Activated CD4-positive, alpha-beta T cell treated with anti-CD3 and anti-CD28 coated beads, Interleukin-2, amount 10 ng/mL, durations not matched to agents 7 days and 5 days (primary cell): ENCODE results near the gene CCDC13. TPM values are rescaled to one million over a fixed set of nuclear protein-coding genes. Genes with fewer than 3 reads are reported as not detected.

Source experiments
- CTCF ChIA-PET: fragments of 350-600 bp; sonication (Branson Sonifier 250); formaldehyde crosslinking; loops from one replicate; lab custom pipeline; 2021; ENCODE audit warnings: antibody characterized with exemption; lab: Charles Lee
- POLR2A ChIA-PET: fragments of 350-600 bp; sonication (Branson Sonifier 250); formaldehyde crosslinking; loops from one replicate; lab custom pipeline; 2021; ENCODE audit warnings: antibody characterized with exemption; lab: Charles Lee
- DNase-seq: peaks from one replicate; pipeline ENCODE4 v3.0.0-alpha.2; 2020
- H3K27ac Mint-ChIP-seq: one replicate; pipeline ENCODE4 v1.8.0; 2021; ENCODE audit warnings: mild to moderate bottlenecking, moderate library complexity, mixed read lengths
- H3K27me3 Mint-ChIP-seq: one replicate; pipeline ENCODE4 v1.8.0; 2021; ENCODE audit warnings: mixed read lengths
- H3K36me3 Mint-ChIP-seq: one replicate; pipeline ENCODE4 v1.8.0; 2021; ENCODE audit warnings: low read depth, mixed read lengths
- H3K4me1 Mint-ChIP-seq: one replicate; pipeline ENCODE4 v1.8.0; 2021; ENCODE audit warnings: mixed read lengths
- H3K4me3 Mint-ChIP-seq: one replicate; pipeline ENCODE4 v1.8.0; 2021; ENCODE audit warnings: mild to moderate bottlenecking, moderate library complexity, mixed read lengths
- H3K9me3 Mint-ChIP-seq: one replicate; pipeline ENCODE4 v1.8.0; 2021; ENCODE audit warnings: mixed read lengths
- total RNA-seq, 2 experiments: library from RNA; stranded (reverse); gene quantifications; one replicate each; pipeline ENCODE4 v1.2.3, GENCODE V29; 2021

CCDC13 gene
- total RNA-seq, 2 experiments from 2014 or later = 0.60 to 0.65 TPM

DNA sequence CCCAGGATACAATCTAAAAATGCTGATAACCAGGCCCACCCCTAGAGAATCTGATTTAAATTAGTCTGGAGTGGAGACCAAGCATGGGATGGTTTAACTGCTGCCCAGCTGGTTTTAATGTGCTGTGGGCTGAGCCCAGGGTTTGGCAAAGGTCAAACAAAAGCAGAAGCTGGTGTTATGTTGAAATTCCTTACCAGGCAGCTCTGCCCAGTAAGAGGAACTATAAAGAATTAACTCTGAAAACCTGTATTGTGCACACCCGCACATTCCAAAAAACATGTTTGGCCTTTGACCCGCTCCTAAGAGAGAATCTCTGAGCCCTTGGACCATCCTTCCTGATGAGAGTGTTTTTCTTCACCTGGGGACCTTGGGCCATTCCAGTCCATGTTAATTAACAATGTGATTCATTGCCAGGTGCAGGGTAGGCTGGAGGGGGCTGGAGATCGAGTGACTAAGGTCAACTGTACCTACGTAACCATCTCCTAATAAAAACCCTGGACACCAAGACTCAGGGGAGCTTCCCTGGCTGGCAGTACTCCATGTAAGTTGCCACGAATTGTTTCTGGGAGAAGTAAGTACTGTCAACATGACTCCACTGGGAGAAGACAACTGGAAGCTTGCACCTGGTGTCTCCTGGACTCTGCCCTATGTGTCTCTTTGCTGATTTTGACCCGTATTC is 10.9 kb downstream of the CCDC13 start:
- no peak overlapping the region for H3K4me3 Mint-ChIP-seq
- ChIA-PET CTCF (interaction anchor here (0.8 to 1.3 kb wide), 4 partner anchors 8 to 148 kb away, joined by 3 to 4 read pairs (median 3); no protein-coding TSS in a partner anchor), POLR2A (no interaction called here)
- H3K27ac Mint-ChIP-seq = no peak overlapping the region
- no peaks in the 10 kb centered on the region for H3K36me3 Mint-ChIP-seq
- peaks cover 12% of the 10 kb centered on the region for H3K27me3 Mint-ChIP-seq
- no peak for DNase-seq
- H3K9me3 Mint-ChIP-seq = no peaks in the 10 kb centered on the region
- no peaks in the 10 kb centered on the region for H3K4me1 Mint-ChIP-seq

DNA sequence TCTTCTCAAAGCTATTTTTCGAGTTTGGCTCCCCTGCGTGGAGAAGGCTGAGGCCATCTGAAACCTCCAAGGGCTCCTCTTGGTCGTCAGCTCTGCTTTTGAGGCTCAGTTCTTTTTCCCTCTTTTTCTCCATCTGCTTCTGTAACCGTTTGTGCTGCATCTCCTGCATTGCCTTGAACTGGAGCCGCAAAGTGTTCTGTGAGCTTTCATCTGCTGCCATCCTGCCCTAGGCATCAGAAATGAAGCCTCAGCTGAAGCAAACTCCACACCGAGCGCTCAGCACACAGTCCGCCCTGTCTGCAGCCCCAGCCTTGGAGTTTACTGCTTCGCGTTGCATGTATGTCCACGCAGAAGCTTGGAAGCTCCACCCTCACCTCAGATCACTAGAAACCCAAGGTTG is 14.9 kb downstream of the CCDC13 start:
- H3K27ac Mint-ChIP-seq = no peak overlapping the region
- CTCF ChIA-PET = interaction anchor here (1.1 to 4.0 kb wide), 3 partner anchors 9 to 13 kb away, joined by 3 to 28 read pairs (median 4); no protein-coding TSS in a partner anchor
- no peak for DNase-seq

DNA sequence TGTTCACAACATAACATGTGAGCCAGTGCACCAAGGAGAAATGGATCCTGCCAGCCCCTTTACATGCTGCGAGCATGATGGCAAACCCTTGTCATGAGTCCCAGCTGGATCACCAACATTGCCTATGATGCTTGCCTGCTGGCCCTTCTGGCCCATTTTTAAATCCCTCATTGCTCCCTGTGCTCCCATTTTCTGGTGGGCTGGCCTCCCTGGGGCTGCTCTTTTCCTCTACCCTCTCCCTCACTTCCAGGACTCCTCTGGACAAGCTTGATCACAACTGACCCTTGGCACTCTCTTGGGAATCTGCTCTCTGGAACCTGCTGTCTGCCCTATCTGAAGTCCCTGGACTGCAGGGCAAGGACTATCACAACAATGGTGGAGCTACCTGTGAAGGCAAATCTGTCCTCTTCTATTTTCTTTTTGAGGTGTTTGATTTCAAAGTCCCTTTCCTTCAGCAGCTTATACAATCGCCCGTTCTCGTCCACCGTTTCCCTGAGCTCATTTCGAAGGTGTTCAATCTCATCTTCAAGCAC is 16.3 kb downstream of the CCDC13 start:
- peaks cover 6% of the 10 kb centered on the region for H3K4me1 Mint-ChIP-seq
- peaks cover 9% of the 10 kb centered on the region for H3K27me3 Mint-ChIP-seq
- H3K36me3 Mint-ChIP-seq = no peaks in the 10 kb centered on the region
- no peaks in the 10 kb centered on the region for H3K9me3 Mint-ChIP-seq
- no peak overlapping the region for H3K4me3 Mint-ChIP-seq
- POLR2A ChIA-PET = no interaction called here
- CTCF ChIA-PET = interaction anchor here (0.6 to 4.0 kb wide), 3 partner anchors 10 to 119 kb away, joined by 3 to 28 read pairs (median 3); no protein-coding TSS in a partner anchor
- DNase-seq = no peak
- H3K27ac Mint-ChIP-seq = no peak overlapping the region

More for the DNA sequence above, 14.9 kb downstream of the CCDC13 start:
- Mint-ChIP-seq H3K27me3 (peaks cover 9% of the 10 kb centered on the region), H3K4me1 (peaks cover 6% of the 10 kb centered on the region), H3K9me3 (no peaks in the 10 kb centered on the region), H3K4me3 (no peak overlapping the region), H3K36me3 (no peaks in the 10 kb centered on the region)
- POLR2A ChIA-PET = interaction anchor here (0.6 kb wide), 1 partner anchor 12 kb away, joined by 11 read pairs; no protein-coding TSS in a partner anchor

DNA sequence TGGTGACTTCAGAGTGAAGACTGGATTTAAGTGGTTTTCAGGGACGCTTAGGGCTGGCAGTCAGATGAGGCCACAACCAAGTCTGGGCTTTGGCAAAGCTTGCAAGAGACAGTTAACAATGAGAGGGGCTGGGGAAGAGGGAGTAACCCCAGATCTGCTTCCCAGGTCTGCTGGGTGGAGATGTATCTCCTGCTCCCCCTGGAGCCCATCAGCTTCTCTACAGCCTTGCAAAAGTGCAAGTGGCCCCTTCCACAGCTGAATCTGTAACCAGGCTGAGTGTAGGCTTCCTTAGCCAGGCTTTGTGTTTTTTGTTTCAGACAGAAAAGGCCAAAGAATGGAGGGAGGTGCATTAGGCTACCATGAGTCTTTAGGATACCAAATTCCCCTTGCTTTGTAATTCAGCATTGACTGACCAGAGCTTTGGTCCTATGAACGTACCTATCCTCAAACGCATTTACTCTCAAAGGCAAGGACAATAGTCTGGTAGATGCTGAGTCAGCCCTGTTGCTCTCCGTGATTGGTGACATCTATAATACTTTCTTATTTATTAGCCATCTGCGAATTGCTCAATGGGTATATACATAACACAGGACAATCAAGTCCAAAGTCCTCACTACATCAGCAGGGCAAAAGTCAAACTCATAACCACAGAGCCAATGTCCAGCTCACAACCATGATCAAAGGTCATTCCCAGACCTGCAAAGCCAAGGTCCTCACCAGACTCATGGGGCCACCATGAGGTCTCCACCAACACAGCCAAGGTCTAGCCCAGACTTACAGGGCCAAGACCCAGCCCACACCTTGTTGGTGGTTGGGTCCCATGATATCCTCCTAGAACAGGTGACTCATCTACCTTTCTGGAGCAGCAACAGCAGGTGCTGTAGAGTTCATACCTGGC is 17.1 kb downstream of the CCDC13 start:
- POLR2A ChIA-PET = no interaction called here
- Mint-ChIP-seq H3K36me3 (no peaks in the 10 kb centered on the region), H3K4me3 (no peak overlapping the region), H3K27me3 (peaks cover 9% of the 10 kb centered on the region), H3K27ac (no peak overlapping the region), H3K4me1 (peaks cover 6% of the 10 kb centered on the region), H3K9me3 (no peaks in the 10 kb centered on the region)
- DNase-seq = peak; percentile 44
- CTCF ChIA-PET = interaction anchor here (0.8 to 4.0 kb wide), 3 partner anchors 10 to 28 kb away, joined by 3 to 28 read pairs (median 4); no protein-coding TSS in a partner anchor

- H3K4me3 Mint-ChIP-seq = no peak overlapping the region
- POLR2A ChIA-PET = no interaction called here
- H3K27me3 Mint-ChIP-seq = peaks cover 7% of the 10 kb centered on the region
- DNase-seq = no peak
- CTCF ChIA-PET = interaction anchor here (0.6 kb wide), 1 partner anchor 15 kb away, joined by 4 read pairs; no protein-coding TSS in a partner anchor
- no peaks in the 10 kb centered on the region for H3K9me3 Mint-ChIP-seq
- H3K36me3 Mint-ChIP-seq = peaks cover 2% of the 10 kb centered on the region
- H3K27ac Mint-ChIP-seq = no peak overlapping the region
- H3K4me1 Mint-ChIP-seq = peaks cover 19% of the 10 kb centered on the region
Measured at GRCh38 chr3:42753757-42754156, 19.3 kb downstream of the CCDC13 start.

DNA sequence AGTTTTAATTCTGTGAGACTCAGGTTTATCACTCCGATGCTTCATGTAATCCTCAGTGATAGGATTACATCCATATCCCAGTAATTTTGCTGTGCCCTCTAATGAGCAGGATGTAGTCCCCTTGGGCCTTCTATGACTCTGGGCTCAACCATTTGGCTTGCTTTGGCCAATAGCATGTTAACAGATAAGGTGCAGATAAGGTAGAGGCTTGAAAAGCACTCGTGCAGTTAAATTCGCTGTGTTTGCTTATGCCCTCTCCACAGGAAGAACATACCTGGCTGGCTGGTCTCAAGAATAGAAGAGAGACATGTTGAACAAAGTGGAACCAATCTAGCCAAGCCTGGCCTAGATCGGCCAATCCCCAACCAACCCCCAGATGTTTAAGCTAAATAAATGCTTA is 20.1 kb downstream of the CCDC13 start:
- H3K27ac Mint-ChIP-seq = no peak overlapping the region
- POLR2A ChIA-PET = no interaction called here
- peaks cover 26% of the 10 kb centered on the region for H3K4me1 Mint-ChIP-seq
- H3K4me3 Mint-ChIP-seq = no peak overlapping the region
- CTCF ChIA-PET = interaction anchor here (0.6 kb wide), 1 partner anchor 15 kb away, joined by 4 read pairs; no protein-coding TSS in a partner anchor
- no peaks in the 10 kb centered on the region for H3K27me3 Mint-ChIP-seq
- H3K36me3 Mint-ChIP-seq = peaks cover 2% of the 10 kb centered on the region
- no peaks in the 10 kb centered on the region for H3K9me3 Mint-ChIP-seq
- DNase-seq = no peak

DNA sequence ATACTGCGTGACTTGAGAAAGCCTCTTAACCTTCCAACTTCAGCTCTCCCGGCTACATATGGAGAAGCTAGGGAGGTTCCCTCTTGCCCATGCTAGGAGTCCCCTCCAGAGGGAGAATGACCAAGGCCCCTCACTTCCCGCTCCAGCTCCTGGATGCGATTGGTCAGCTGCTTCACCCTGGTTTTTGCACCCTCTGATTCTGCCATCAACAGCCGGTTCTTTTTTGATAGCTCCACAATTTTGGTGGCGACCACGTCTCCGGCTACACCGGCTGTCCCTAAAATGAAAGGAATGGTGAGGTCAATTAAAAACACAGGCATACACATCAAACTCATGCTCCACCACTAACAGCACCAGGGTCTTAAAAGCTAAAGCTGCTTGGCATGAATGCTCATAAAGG is 20.6 kb downstream of the CCDC13 start:
- POLR2A ChIA-PET = no interaction called here
- H3K4me1 Mint-ChIP-seq = peaks cover 31% of the 10 kb centered on the region
- no peak overlapping the region for H3K4me3 Mint-ChIP-seq
- CTCF ChIA-PET = interaction anchor here (1.1 kb wide), 2 partner anchors 13 to 23 kb away, joined by 3 read pairs; no protein-coding TSS in a partner anchor
- no peak for DNase-seq
- H3K36me3 Mint-ChIP-seq = peaks cover 2% of the 10 kb centered on the region
- no peaks in the 10 kb centered on the region for H3K27me3 Mint-ChIP-seq
- H3K9me3 Mint-ChIP-seq = no peaks in the 10 kb centered on the region
- H3K27ac Mint-ChIP-seq = no peak overlapping the region

DNA sequence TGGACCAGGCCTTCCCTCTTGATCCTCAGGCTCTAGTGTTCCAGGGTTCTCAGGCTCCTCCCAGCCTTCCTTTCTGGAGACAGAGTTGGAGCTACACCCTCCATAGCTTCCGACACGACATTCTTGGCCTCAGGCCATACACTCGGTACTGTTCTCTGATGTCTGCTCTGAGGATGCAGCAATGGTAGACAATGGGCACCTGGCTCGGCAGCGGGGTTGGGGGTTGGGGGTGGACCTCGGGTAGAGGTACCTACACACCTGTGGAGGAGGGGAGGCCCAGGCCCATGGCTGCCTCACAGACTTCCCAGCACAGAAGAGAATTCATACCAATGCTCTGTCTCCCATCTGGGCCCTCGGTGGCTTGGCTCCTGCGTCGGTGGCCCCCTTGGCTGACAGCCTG is 21.4 kb downstream of the CCDC13 start:
- DNase-seq = no peak
- Mint-ChIP-seq H3K4me3 (no peak overlapping the region), H3K36me3 (peaks cover 2% of the 10 kb centered on the region), H3K9me3 (no peaks in the 10 kb centered on the region), H3K27me3 (no peaks in the 10 kb centered on the region), H3K4me1 (peaks cover 40% of the 10 kb centered on the region), H3K27ac (no peak overlapping the region)
- CTCF ChIA-PET = interaction anchor here (1.1 kb wide), 2 partner anchors 12 to 22 kb away, joined by 3 read pairs; no protein-coding TSS in a partner anchor
- POLR2A ChIA-PET = no interaction called here

DNA sequence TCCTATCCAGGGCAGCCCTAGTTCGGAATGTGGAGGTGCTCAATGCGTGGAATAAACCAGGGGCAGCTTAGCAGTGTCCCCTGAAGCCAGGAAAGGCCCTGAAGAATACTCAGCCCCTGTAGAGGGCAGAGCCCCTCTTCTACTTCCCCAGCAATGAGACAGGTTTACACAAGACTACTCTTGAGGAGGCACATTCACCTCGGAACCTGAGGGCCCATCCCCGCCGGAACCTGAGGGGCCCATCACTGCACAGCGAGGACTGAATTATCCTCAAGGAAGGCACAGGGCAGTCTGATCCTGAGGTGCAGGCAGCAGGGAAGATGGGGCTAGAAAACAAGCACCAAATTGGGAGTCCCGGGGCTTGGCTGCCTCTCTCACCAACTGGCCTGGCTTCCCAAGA is 22.2 kb downstream of the CCDC13 start:
- Mint-ChIP-seq H3K36me3 (peaks cover 2% of the 10 kb centered on the region), H3K4me3 (no peak overlapping the region), H3K4me1 (peaks cover 45% of the 10 kb centered on the region), H3K9me3 (no peaks in the 10 kb centered on the region), H3K27me3 (no peaks in the 10 kb centered on the region), H3K27ac (no peak overlapping the region)
- POLR2A ChIA-PET = no interaction called here
- CTCF ChIA-PET = interaction anchor here (1.2 kb wide), 1 partner anchor 11 kb away, joined by 3 read pairs; no protein-coding TSS in a partner anchor
- no peak for DNase-seq

DNA sequence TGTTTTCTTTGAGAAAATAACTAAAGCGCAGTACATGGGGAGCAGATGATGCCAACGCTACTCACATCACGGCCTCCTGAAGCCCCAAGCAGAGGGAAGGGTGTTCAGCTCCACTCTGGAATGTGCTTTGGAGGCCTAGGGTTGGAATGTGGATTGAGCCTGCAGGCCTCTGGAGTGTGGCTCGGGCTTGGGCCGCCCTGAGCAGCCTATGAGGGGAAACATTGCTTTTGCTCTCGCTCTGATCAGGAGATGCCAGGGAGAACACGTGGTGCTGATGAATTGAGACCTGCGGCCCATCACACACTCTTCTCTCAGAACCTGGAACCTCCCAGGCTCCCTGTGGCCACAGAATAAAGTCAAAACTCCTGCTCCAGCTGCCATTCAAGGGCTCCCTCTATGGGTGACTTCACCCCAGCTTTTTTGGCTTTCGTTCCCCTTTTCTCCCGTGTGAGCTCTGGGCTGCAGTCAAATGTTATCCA is 23.3 kb downstream of the CCDC13 start:
- H3K4me3 Mint-ChIP-seq = no peak overlapping the region
- POLR2A ChIA-PET = no interaction called here
- DNase-seq = peak; percentile 22
- CTCF ChIA-PET = interaction anchor here (1.2 kb wide), 1 partner anchor 12 kb away, joined by 3 read pairs; no protein-coding TSS in a partner anchor
- H3K27ac Mint-ChIP-seq = peak overlapping the region; percentile 58
- peaks cover 2% of the 10 kb centered on the region for H3K36me3 Mint-ChIP-seq
- peaks cover 46% of the 10 kb centered on the region for H3K4me1 Mint-ChIP-seq
- H3K9me3 Mint-ChIP-seq = no peaks in the 10 kb centered on the region
- no peaks in the 10 kb centered on the region for H3K27me3 Mint-ChIP-seq

DNA sequence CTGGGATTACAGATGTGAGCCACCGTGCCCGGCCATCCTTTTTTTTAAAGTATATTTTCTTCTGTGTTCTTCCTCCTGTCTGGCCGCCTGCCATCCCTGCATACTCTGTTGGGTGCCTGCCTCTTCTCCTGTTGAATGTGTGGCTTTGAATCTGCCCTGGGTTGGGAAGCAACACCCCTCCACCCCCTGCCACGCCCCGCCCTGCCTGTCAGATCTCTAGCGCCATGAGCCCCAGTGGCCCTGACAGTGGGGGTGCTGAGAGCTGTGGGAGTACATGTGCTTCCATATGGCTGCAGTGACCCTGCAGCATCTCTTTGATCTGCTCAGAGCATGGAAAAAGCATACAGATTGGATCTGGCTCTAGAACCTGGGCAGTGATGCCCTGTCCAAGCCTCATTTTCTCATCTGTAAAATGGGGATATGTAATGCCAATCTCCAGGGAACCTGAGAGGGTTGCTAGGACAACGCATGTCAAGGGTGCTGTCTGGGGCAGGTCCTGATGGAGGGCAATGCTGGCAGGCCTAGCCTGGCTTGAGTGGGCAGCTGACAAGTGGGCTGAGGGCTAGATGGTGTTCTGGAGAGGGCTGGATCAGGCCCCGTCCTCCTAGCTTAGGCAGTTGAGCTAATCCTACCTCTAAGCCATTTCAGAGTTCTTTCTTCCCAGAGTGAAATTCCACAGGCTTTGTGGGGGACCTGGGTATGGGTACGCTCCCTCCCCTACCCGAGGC is 23.9 kb downstream of the CCDC13 start:
- ChIA-PET POLR2A (no interaction called here), CTCF (no interaction called here)
- Mint-ChIP-seq H3K27me3 (no peaks in the 10 kb centered on the region), H3K36me3 (peaks cover 2% of the 10 kb centered on the region), H3K4me1 (peaks cover 50% of the 10 kb centered on the region), H3K9me3 (no peaks in the 10 kb centered on the region), H3K27ac (peak overlapping the region; percentile 76), H3K4me3 (no peak overlapping the region)
- no peak for DNase-seq

DNA sequence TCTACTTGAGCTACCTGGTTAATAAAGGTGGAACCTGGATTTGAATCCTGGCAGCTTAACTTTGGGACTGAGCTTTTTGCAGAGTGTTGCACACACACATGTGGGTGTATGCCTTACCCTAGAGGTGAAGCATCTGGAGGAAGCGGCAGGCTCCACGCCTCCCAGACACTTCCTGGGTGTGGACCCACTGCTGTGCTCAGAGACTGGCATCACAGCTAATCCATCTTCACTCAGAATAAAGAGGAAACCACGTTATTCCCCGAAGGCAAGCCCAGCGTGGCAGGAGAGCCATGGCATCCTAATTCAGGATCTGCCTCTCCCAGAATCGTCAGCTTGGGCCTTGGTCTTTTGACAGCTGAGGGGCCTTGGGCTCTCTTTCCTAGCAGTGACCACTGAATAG is 25.5 kb downstream of the CCDC13 start:
- H3K4me1 Mint-ChIP-seq = peaks cover 55% of the 10 kb centered on the region
- peak; percentile 62 for DNase-seq
- H3K36me3 Mint-ChIP-seq = peaks cover 2% of the 10 kb centered on the region
- no peaks in the 10 kb centered on the region for H3K27me3 Mint-ChIP-seq
- H3K4me3 Mint-ChIP-seq = peak overlapping the region; percentile 56
- POLR2A ChIA-PET = no interaction called here
- CTCF ChIA-PET = interaction anchor here (0.6 to 4.2 kb wide), 3 partner anchors 9 to 426 kb away, joined by 3 to 28 read pairs (median 3); partner anchors contain the start of gene VIPR1
- no peaks in the 10 kb centered on the region for H3K9me3 Mint-ChIP-seq
- H3K27ac Mint-ChIP-seq = peak overlapping the region; percentile 84
